Left lung (tissue), 10 donors: ENCODE results near the gene TFPI. TPM values are rescaled to one million over a fixed set of nuclear protein-coding genes. Genes with fewer than 3 reads are reported as not detected.

ENCODE experiments used
- ATAC-seq: fragments of 200-7000 bp; cut with Tn5 transposase; one replicate; pipeline ENCODE4 v1.9.1; 2020; ENCODE audit warnings: moderate library complexity
- DNase-seq, 4 donors: peaks; one replicate each; pipeline ENCODE4 v3.0.0-alpha.2; 2013 to 2020
- H3K27ac ChIP-seq, 2 donors: fragments of 200-600 bp; sonication (generic) in 1 of 2; one replicate each; pipeline versions ENCODE4 v1.5.0 to v1.8.0; 2020 to 2021
- H3K27me3 ChIP-seq, 2 donors: fragments of 200-600 bp; sonication (generic) in 1 of 2; one replicate each; pipeline versions ENCODE4 v1.5.0 to v1.8.0; 2020 to 2021
- H3K36me3 ChIP-seq, 2 donors: fragments of 200-600 bp; sonication (generic) in 1 of 2; one replicate each; pipeline versions ENCODE4 v1.5.0 to v1.8.0; 2020 to 2021
- H3K4me1 ChIP-seq, 2 donors: fragments of 200-600 bp; one replicate each; pipeline ENCODE4 v1.8.0; 2021
- H3K4me3 ChIP-seq, 2 donors: fragments of 200-600 bp; sonication (generic) in 1 of 2; one replicate each; pipeline versions ENCODE4 v1.5.0 to v1.8.0; 2020 to 2021; ENCODE audit warnings: mild to moderate bottlenecking in 1 of 2
- H3K9me3 ChIP-seq, 2 donors: fragments of 200-600 bp; sonication (generic) in 1 of 2; one replicate each; pipeline versions ENCODE4 v1.5.0 to v1.8.0; 2020 to 2021
- intact Hi-C, 2 donors: fragments of 100-400 bp; cut with DNase I; formaldehyde crosslinking; loops; one replicate each; pipeline versions ENCODE4 v1.11.2 to v1.14.2; 2022
- polyA plus RNA-seq, 6 donors: library from polyadenylated mRNA; unstranded; fragments of 120-200 nt; gene quantifications; one replicate each; pipeline ENCODE4 v1.2.1, GENCODE V29; 2013; ENCODE audit not compliant: insufficient read length in 6 of 6
- total RNA-seq, 2 donors: library from RNA; stranded (reverse); fragmentation: NEBNext Ultra II Directional; extraction: Animal tissue kit (Norgen Biotek cat#: 25700); gene quantifications; one replicate each; pipeline ENCODE4 v1.2.1, GENCODE V29; 2021
- TF ChIP-seq, protein P1 (sequence below), 2 donors: fragments of 200-600 bp; sonication (generic) in 1 of 2; IDR thresholded peaks; one replicate each; pipeline versions ENCODE4 v1.5.0 to v1.8.0; 2021; ENCODE audit warnings: antibody characterized with exemption in 2 of 2
- donor health status: DM: no; HTN: yes; CAD: no.
- donor health status: DM: no; HTN: no; CAD: no.

The TFPI gene
- total and polyA plus RNA-seq, 8 donors, result 132 to 300 (median 163) TPM

DNA sequence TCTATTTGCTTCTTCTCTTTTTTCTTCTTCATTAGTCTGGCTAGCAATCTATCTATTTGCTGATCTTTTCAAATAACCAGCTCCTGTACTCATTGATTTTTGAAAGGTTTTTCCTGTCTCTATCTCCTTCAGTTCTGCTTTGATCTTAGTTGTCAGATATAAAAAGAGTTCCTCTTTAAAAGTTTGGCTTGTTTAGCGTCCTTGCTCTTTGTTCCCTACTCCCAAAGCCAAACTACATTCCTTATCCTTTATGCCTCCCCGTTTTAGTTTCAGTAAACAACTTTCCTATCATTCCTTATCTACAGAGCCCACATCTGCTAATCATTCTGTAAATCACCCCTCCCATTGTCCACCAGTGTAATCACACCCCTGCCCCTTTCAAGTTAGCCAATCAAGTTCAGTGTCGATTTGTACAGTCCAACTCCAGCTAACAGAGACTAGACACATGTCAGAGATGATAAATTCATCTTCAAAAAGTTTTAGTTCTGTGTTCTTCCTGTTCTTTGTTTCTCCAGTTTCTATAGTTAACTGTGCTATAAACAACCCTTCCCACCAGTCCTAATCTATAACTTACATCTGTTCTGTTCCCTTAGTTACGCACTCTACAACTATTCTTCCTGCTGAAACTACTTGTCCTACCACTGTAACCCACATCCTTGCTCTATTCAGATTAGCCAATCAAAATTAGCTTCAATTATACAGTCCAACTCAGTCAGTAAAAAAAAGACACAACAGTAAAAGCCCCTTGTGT is 44.4 kb downstream of the TFPI start:
- no peak for ATAC-seq
- intact Hi-C loops, result no loop called here
- TF ChIP-seq, protein P1, sequence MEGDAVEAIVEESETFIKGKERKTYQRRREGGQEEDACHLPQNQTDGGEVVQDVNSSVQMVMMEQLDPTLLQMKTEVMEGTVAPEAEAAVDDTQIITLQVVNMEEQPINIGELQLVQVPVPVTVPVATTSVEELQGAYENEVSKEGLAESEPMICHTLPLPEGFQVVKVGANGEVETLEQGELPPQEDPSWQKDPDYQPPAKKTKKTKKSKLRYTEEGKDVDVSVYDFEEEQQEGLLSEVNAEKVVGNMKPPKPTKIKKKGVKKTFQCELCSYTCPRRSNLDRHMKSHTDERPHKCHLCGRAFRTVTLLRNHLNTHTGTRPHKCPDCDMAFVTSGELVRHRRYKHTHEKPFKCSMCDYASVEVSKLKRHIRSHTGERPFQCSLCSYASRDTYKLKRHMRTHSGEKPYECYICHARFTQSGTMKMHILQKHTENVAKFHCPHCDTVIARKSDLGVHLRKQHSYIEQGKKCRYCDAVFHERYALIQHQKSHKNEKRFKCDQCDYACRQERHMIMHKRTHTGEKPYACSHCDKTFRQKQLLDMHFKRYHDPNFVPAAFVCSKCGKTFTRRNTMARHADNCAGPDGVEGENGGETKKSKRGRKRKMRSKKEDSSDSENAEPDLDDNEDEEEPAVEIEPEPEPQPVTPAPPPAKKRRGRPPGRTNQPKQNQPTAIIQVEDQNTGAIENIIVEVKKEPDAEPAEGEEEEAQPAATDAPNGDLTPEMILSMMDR (IDR thresholded peaks at IDR 0.05), result no peak

DNA sequence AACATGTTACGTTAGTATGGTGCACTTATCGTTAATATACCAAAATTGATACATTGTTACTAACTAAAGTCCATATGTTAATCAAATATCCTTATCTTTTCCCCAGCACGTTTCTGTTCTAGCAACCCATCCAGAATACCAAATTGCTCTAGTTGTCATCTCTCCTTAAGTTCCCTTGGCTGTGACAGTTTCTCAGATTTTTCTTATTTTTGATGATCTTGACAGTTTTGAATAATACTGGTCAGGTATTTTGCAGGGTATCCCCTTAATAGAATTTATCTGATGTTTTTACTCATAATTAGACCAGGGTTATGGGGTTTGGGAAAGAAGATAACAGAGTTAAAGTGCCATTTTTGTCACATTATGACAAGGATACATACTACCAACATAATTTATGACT is 47.8 kb downstream of the TFPI start:
- no peak overlapping the region for H3K27ac ChIP-seq
- intact Hi-C loops, result no loop called here
- DNase-seq (no peak), ATAC-seq (no peak)
- no peaks in the 10 kb centered on the region for H3K36me3 ChIP-seq
- peaks cover 0 to 22% of the 10 kb centered on the region in 2 donors for H3K4me1 ChIP-seq
- no peaks in the 10 kb centered on the region for H3K27me3 ChIP-seq
- TF ChIP-seq, protein P1 (IDR thresholded peaks at IDR 0.05), result no peak
- no peak overlapping the region for H3K4me3 ChIP-seq
- peaks cover 0 to 9% of the 10 kb centered on the region in 2 donors for H3K9me3 ChIP-seq

More for the DNA sequence above, 44.4 kb downstream of the TFPI start:
- Histone ChIP-seq H3K4me1 (no peaks in the 10 kb centered on the region), H3K9me3 (peaks cover 0 to 9% of the 10 kb centered on the region in 2 donors), H3K27me3 (no peaks in the 10 kb centered on the region), H3K27ac (peak overlapping the region in 1 of 2 donors; percentile 46), H3K4me3 (no peak overlapping the region), H3K36me3 (no peaks in the 10 kb centered on the region)
- no peak for DNase-seq

DNA sequence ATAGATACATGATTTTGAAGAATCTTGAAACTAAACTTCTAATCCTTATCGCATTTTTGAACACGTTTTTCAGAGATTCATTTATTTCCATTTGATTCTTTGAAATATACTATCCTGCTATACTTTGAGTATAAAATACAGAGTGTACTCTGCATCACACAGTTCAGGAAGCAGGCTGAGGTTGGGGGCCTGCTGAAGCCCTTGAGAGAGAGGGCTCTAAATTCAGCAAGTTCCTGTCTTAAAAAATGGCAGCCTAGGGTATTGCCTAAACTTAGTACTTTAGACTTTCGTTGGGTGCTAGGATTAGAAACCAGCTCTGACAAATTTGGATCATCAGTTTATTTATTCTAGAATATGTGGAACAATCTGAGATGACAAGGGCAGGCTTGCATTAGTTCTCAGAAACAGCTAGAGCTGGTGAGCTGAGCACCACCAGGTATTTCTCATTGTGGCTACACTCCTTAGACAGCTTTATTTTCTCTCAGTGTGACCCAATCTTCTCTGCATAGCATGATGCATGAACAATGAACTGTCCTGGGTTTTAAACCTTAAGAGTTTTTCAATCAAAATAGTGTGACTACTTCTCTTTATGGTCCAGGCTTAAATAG is 49.1 kb downstream of the TFPI start:
- ATAC-seq (no peak), DNase-seq (no peak)
- peak overlapping the region in 1 of 2 donors; percentile 45 for H3K27ac ChIP-seq
- TF ChIP-seq, protein P1 (IDR thresholded peaks at IDR 0.05), result no peak
- peaks cover 0 to 28% of the 10 kb centered on the region in 2 donors for H3K4me1 ChIP-seq
- H3K4me3 ChIP-seq, result no peak overlapping the region
- intact Hi-C loops, result no loop called here
- no peaks in the 10 kb centered on the region for H3K27me3 ChIP-seq
- peaks cover 0 to 9% of the 10 kb centered on the region in 2 donors for H3K9me3 ChIP-seq
- H3K36me3 ChIP-seq, result no peaks in the 10 kb centered on the region

- intact Hi-C loops, result loop anchor here in 1 of 2 donors (5.0 kb wide), 1 partner anchor 73 kb away; no protein-coding TSS in a partner anchor
Measured at GRCh38 chr2:187504312-187504921, 49.8 kb downstream of the TFPI start.

More at GRCh38 chr2:187504312-187504921, 49.8 kb downstream of the TFPI start:
- Histone ChIP-seq H3K36me3 (no peaks in the 10 kb centered on the region), H3K4me3 (no peak overlapping the region), H3K9me3 (peaks cover 0 to 9% of the 10 kb centered on the region in 2 donors), H3K27ac (peak overlapping the region; percentile 4 to 45), H3K27me3 (no peaks in the 10 kb centered on the region), H3K4me1 (peaks cover 0 to 29% of the 10 kb centered on the region in 2 donors)
- no peak for ATAC-seq
- TF ChIP-seq, protein P1 (IDR thresholded peaks at IDR 0.05), result no peak
- no peak for DNase-seq
